Gastrocnemius medialis (tissue), 4 donors: ENCODE data around the gene FLT1.

Experiments used
- POLR2A ChIP-seq, 2 donors: fragments of 450-650 bp; IDR thresholded peaks; one replicate each; pipeline ENCODE4 v1.6.1; 2017; ENCODE audit warnings: antibody characterized with exemption in 2 of 2, mild to moderate bottlenecking in 2 of 2, moderate library complexity in 2 of 2
- TF ChIP-seq, protein P1 (sequence below), 5 experiments: fragments of 450-650 bp in 3 of 5; fragments of 200-600 bp in 2 of 5; sonication (generic) in 2 of 5; IDR thresholded peaks in 4 of 5; conservative IDR thresholded peaks in 1 of 5; 1 replicate in 4 of 5; 2 replicates in 1 of 5; pipeline ENCODE4 v1.5.1; 2016 to 2019; ENCODE audit warnings: antibody characterized with exemption in 5 of 5, mild to moderate bottlenecking in 3 of 5, moderate library complexity in 3 of 5

DNA sequence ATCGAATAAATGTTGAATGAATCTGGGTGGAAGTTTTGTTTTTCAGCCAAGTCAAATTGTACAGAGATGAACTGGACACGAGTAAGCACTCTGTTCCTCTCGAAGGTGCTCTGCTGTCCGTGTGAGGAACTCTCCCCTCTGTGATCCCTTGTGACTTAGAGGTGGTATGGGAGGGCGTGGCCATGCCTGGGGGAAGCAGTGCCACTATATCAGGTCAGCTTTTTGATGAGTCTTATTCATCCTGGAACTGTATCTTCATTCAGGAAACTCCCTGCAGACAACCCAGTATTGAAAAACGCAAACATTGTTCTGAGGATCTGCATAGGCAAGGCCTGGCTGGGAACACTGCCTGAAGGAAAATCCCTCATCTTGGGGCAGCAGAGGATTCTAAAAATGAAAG is 45.7 kb upstream of the FLT1 start:
- TF ChIP-seq, protein P1, sequence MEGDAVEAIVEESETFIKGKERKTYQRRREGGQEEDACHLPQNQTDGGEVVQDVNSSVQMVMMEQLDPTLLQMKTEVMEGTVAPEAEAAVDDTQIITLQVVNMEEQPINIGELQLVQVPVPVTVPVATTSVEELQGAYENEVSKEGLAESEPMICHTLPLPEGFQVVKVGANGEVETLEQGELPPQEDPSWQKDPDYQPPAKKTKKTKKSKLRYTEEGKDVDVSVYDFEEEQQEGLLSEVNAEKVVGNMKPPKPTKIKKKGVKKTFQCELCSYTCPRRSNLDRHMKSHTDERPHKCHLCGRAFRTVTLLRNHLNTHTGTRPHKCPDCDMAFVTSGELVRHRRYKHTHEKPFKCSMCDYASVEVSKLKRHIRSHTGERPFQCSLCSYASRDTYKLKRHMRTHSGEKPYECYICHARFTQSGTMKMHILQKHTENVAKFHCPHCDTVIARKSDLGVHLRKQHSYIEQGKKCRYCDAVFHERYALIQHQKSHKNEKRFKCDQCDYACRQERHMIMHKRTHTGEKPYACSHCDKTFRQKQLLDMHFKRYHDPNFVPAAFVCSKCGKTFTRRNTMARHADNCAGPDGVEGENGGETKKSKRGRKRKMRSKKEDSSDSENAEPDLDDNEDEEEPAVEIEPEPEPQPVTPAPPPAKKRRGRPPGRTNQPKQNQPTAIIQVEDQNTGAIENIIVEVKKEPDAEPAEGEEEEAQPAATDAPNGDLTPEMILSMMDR (IDR thresholded peaks at IDR 0.05 in 4 of 5, conservative IDR thresholded peaks at IDR 0.05 in 1 of 5) = no peak
- no peak for TF ChIP-seq POLR2A (IDR thresholded peaks at IDR 0.05)
